GM23248 (cell line): ENCODE results near the gene ARSH.

Experiments used
- EZH2 ChIP-seq: fragments of 200-600 bp; sonication (generic); IDR thresholded peaks from 2 replicates; pipeline ENCODE4 v1.6.1; 2018; ENCODE audit warnings: antibody characterized with exemption, mild to moderate bottlenecking; ENCODE audit not compliant: insufficient read depth, poor library complexity, severe bottlenecking
- EZH2phosphoT487 ChIP-seq: fragments of 200-600 bp; sonication (generic); IDR thresholded peaks from 2 replicates; pipeline ENCODE4 v1.6.1; 2018; ENCODE audit warnings: antibody characterized with exemption, moderate library complexity, mild to moderate bottlenecking, low read depth; ENCODE audit not compliant: insufficient read depth

GRCh38 chrX:3044671-3045070 is 38.3 kb downstream of the ARSH start:
- TF ChIP-seq EZH2 (no peak), EZH2phosphoT487 (no peak)
